Endometrial microvascular endothelial cells (primary cell): ENCODE data around the gene PRELID3B. TPM values are rescaled to one million over a fixed set of nuclear protein-coding genes. Genes with fewer than 3 reads are reported as not detected.

Experiments
- in situ Hi-C: cut with HindIII; loops from 2 replicates; pipeline ENCODE4 v1.10.0; 2017; ENCODE audit warnings: low sequenced_read_pairs, low pct_unique_long_range_greater_than_20kb; ENCODE audit errors: inconsistent ontology term
- total RNA-seq: library from RNA; depleted of rRNA; stranded (reverse); fragments of >200 nt; gene quantifications from one replicate; pipeline ENCODE4 v1.2.3, GENCODE V29; 2015; ENCODE audit errors: inconsistent ontology term

The PRELID3B gene
- total RNA-seq, 1 donor from 2014 or later, result 46.2 TPM

DNA sequence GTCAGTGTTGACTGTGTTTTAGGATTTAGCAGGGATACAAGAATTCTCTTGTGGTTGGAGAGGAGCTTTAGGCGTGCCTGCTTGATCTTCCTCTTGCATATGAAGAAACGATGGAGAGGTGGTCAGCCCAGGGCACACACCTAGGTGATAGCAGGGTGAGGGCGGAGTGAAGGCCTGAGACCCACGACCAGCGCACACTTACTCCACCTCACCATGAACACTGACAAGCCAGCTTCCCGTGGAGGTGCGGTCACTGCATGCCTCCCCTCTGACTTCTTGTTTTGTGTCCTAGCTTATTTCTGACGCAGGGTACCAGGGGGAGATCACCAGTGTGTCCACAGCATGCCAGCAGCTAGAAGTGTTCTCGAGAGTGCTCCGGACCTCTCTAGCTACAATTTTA lies 53.4 kb downstream of the PRELID3B start:
- in situ Hi-C loops, result no loop called here

DNA sequence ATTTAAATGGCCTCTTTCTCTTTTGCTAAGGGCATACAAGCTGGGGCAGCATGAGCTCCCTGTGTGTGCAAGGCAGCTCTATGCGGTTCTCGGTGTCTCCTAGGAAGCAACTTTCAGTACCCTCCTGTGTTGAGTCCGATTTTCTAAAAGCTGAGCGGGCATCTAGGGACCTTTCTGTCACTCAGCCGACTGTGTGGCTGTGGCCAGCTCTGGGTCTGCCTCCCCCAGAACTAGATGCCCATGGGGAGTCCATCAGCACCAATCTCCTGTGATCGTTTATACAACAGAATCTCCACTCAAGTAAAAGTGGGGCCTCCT lies 54.1 kb downstream of the PRELID3B start:
- in situ Hi-C loops, result no loop called here

DNA sequence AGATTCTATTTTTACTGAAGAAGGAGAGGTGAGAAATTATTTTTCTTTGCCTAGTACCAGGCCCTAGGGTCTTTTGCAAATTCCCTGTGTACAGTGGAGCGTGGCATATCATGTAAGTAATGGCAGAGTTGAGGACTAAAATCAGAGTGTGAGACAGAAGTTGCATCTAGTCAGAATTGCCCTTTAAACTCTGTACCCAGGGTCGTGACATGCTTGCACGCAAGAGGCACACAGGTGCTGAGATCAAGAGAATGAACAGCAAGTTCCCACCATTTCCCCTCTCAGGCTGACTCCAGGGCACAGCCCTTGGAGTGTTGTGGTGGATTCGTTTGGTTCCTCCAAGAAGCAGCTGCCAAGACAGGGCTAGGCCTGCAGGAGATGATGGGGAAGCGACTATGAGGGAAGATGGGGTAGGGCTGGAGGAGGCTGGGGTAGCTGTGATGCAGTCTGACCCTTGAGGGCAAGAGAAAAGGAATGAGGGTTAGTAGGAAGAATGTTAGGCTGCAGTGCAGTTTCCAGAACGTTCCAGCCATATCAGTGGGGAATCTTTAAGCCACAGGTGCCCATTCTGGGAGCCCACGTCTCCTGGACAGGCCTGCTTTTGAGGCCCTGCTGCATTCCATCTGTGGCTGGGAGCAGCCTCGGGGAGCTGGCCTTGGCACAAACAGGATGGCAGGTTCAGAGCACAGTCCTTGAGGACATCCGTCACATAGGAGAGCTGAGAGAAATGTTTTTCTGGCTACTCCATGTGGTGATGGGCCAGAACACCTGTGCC lies 54.6 kb downstream of the PRELID3B start:
- in situ Hi-C loops, result no loop called here

DNA sequence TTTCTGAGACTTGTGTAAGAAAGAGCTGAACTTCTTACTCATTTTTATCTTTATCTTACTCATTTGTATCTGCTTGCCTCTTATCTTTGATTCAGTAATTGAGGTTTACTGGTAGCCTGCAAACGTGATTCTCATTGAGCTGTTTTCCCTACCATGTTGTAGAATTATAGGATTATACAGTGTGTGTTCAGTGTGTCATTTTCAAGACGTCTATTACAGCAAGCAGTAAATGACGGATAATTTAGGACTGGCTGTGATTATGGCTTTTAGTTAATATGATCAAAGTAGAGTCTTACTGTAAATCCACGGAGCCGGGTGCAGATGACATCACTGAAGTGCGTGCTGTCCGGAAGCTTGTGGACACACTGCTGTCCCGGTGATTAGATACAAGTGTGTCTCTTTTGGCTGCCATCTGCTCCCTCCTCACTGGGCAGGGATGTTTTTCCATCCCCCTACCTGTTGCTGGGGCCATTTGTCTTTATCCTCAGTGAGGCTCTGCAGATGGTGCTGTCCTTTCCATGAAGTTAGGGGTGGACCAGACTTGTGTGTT lies 55.5 kb downstream of the PRELID3B start:
- in situ Hi-C loops, result no loop called here

DNA sequence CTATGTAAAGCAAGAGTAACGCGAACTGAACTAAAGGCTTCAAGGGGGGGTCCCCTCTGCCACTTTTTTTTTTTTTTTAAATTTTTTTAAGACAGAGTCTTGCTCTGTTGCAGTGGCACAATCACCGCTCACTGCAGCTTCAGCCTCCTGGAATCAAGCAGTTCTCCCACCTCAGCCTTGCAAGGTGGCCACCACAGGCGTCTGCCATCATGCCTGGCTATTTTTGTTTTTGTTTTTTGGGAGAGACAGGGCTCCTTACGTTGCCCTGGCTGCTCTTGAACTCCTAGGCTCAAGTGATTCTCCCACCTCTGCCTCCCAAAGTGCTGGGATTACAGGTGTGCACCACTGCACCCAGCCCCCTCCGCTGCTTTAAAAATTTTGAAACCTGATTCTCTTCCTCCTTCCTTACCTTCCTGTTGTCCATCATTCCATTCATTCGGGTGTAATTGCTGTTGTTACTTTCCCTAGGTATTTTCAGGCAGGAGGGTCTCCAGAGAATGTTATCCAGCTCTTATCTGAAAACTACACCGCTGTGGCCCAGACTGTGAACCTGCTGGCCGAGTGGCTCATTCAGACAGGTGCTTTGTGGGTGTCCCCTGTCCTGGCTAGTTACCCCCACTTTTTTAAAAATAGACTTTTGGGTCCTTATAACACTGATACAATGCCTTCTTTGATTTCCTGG lies 56.2 kb downstream of the PRELID3B start:
- in situ Hi-C loops, result no loop called here

DNA sequence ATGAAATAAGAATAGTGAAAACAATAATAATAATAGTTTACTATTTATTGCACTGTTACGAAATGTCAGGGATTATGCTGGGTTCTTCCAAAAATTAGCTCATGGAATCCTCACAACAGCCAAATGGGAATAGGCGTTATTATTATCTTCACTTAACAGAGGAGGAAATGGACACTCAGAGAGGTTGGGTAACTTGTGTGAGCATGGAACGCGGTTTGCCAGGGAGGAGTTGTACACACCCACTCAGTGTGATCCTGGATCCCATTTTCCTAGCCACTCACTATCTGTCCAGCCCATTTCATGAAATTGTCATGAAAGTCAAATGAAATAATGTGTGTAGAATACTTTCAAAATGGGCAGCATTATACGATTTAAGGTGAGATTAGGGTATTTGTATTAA lies 56.9 kb downstream of the PRELID3B start:
- in situ Hi-C loops, result no loop called here

DNA sequence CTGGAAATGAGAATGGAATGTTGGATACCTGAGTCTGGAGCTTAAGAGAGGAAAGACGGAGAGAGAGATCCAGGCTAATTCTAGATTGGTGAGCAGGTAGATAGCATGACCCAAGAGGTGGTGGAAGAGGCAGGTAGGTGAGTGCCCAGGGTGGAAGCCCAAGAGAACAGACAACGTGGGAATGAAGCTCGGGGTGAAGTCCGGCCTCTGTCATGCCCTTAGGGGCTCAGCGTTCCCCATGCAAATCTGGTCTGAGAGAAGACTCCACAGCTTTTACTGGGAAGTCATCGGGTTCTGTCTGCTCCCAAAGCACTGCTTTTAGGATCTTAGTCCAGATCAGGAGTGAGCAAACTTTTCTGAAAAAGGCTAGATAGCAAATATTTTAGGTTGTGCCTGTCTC lies 57.9 kb downstream of the PRELID3B start:
- in situ Hi-C loops, result no loop called here

Other genes starting within 250 kb of the PRELID3B start
- not detected for gene GNAS-AS1, start 191.9 kb downstream of the PRELID3B start, total RNA-seq
- gene GNAS, start 190.1 kb downstream of the PRELID3B start, total RNA-seq, result 536 TPM
- gene NELFCD, start 61.5 kb downstream of the PRELID3B start, total RNA-seq, result 63.8 TPM
- 226 TPM for gene CTSZ, start 35.5 kb downstream of the PRELID3B start, total RNA-seq
- gene TUBB1, start 23.4 kb downstream of the PRELID3B start, total RNA-seq, result not detected
- gene ATP5F1E, start 10.5 kb downstream of the PRELID3B start, total RNA-seq, result 18.2 TPM
- gene ZNF831, start 121.0 kb upstream of the PRELID3B start, total RNA-seq, result not detected